GM18870 (cell line): ENCODE measurements around the gene FASLG.
"Not testable (repeated sequence)": the region's sequence is repeated elsewhere in the genome, so short reads cannot be mapped to it uniquely, and the experiment has no call there.

ENCODE experiments used
- ATAC-seq: cut with Tn5 transposase; IDR thresholded peaks from one replicate; pipeline ENCODE4 v1.9.1; 2021; ENCODE audit warnings: moderate library complexity; ENCODE audit not compliant: unreplicated experiment

FASLG gene

GRCh38 chr1:172679000-172679772 lies 20.3 kb downstream of the FASLG start:
- ATAC-seq = no peak

- no peak for ATAC-seq
These were observed 21.3 kb downstream of the FASLG start for GRCh38 chr1:172680244-172680643.

GRCh38 chr1:172680733-172681275 lies 21.9 kb downstream of the FASLG start:
- ATAC-seq = no peak

GRCh38 chr1:172682812-172683211 lies 23.9 kb downstream of the FASLG start:
- no peak for ATAC-seq

- no peak for ATAC-seq
These were observed 27.2 kb downstream of the FASLG start for GRCh38 chr1:172686143-172686542.

- not testable (repeated sequence) for ATAC-seq
These were observed 29.7 kb downstream of the FASLG start for GRCh38 chr1:172688428-172689085.

GRCh38 chr1:172690925-172691324 lies 32.0 kb downstream of the FASLG start:
- not testable (repeated sequence) for ATAC-seq

GRCh38 chr1:172697534-172698002 lies 38.7 kb downstream of the FASLG start:
- ATAC-seq = no peak

GRCh38 chr1:172698224-172698623 lies 39.3 kb downstream of the FASLG start:
- ATAC-seq = no peak

GRCh38 chr1:172699111-172699510 lies 40.2 kb downstream of the FASLG start:
- peak; percentile 72 for ATAC-seq

- ATAC-seq = no peak
These were observed 40.9 kb downstream of the FASLG start for GRCh38 chr1:172699695-172700227.

- no peak for ATAC-seq
These were observed 41.7 kb downstream of the FASLG start for GRCh38 chr1:172700556-172700955.

GRCh38 chr1:172704001-172704400 lies 45.1 kb downstream of the FASLG start:
- no peak for ATAC-seq

GRCh38 chr1:172704420-172705210 lies 45.7 kb downstream of the FASLG start:
- no peak for ATAC-seq

GRCh38 chr1:172708452-172708851 lies 49.5 kb downstream of the FASLG start:
- ATAC-seq = no peak

GRCh38 chr1:172711558-172711957 lies 52.7 kb downstream of the FASLG start:
- no peak for ATAC-seq

GRCh38 chr1:172713466-172713865 lies 54.6 kb downstream of the FASLG start:
- no peak for ATAC-seq
